Ascending aorta (tissue), 2 donors: ENCODE results near the gene EXOSC2. TPM values are rescaled to one million over a fixed set of nuclear protein-coding genes. Genes with fewer than 3 reads are reported as not detected.

Experiments used
- DNase-seq, 2 donors: peaks; one replicate each; pipeline ENCODE4 v3.0.0-alpha.2; 2019; ENCODE audit warnings: low spot score in 2 of 2
- H3K27ac ChIP-seq, 2 donors: fragments of 200-600 bp; sonication (generic); one replicate each; pipeline ENCODE4 v1.5.1; 2016 to 2017; ENCODE audit warnings: mild to moderate bottlenecking in 1 of 2
- H3K27me3 ChIP-seq: fragments of 200-600 bp; sonication (generic); one replicate; pipeline ENCODE4 v1.5.1; 2017
- H3K36me3 ChIP-seq, 2 donors: fragments of 200-600 bp; sonication (generic); one replicate each; pipeline ENCODE4 v1.5.1; 2016
- H3K4me1 ChIP-seq, 2 donors: fragments of 200-600 bp; sonication (generic); one replicate each; pipeline ENCODE4 v1.5.1; 2016 to 2017; ENCODE audit warnings: mild to moderate bottlenecking in 1 of 2
- H3K4me3 ChIP-seq, 2 donors: fragments of 200-600 bp; sonication (generic); one replicate each; pipeline ENCODE4 v1.5.1; 2016 to 2017; ENCODE audit warnings: mild to moderate bottlenecking in 1 of 2
- H3K9me3 ChIP-seq, 2 donors: fragments of 200-600 bp; sonication (generic); one replicate each; pipeline ENCODE4 v1.5.1; 2016
- intact Hi-C: fragments of 100-400 bp; cut with DNase I; formaldehyde crosslinking; loops from one replicate; pipeline ENCODE4 v1.15.1; 2023
- total RNA-seq: library from RNA; depleted of rRNA; stranded (reverse); fragments of >200 nt; gene quantifications from one replicate; pipeline ENCODE4 v1.1.0, GENCODE V29; 2016
- TF ChIP-seq, protein P1 (sequence below), 3 experiments: fragments of 200-600 bp in 2 of 3; fragments of 450-650 bp in 1 of 3; sonication (generic) in 2 of 3; IDR thresholded peaks; one replicate each; pipeline ENCODE4 v1.5.1; 2016 to 2019; ENCODE audit warnings: antibody characterized with exemption in 3 of 3, mild to moderate bottlenecking in 1 of 3, moderate library complexity in 1 of 3

Gene EXOSC2
- total RNA-seq, 1 donor from 2014 or later, result 20.6 TPM

DNA sequence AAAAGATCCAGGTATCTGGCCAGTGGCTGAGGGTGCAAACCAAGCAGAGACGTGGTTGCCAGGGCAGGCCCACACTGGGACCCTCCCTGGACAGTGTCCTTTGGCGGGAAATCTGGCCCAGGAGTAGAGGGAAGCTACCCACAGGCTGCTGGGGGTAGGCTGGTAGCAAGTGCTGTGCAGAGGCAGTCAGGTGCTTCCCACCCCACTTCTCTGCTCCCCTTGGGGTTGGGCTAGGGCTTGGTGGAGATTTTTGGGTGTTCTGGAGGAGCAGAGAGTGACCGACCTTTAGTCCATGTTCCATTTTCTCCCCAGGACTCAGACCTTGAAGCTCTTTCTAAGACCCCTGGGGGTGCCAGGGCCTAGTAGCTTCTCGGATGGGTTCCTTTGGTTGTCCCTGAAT lies 23.6 kb upstream of the EXOSC2 start:
- Histone ChIP-seq H3K9me3 (no peaks in the 10 kb centered on the region), H3K4me3 (no peak overlapping the region), H3K4me1 (peaks cover 0 to 10% of the 10 kb centered on the region in 2 donors), H3K27ac (no peak overlapping the region), H3K27me3 (peaks cover 13% of the 10 kb centered on the region), H3K36me3 (no peaks in the 10 kb centered on the region)
- TF ChIP-seq, protein P1, sequence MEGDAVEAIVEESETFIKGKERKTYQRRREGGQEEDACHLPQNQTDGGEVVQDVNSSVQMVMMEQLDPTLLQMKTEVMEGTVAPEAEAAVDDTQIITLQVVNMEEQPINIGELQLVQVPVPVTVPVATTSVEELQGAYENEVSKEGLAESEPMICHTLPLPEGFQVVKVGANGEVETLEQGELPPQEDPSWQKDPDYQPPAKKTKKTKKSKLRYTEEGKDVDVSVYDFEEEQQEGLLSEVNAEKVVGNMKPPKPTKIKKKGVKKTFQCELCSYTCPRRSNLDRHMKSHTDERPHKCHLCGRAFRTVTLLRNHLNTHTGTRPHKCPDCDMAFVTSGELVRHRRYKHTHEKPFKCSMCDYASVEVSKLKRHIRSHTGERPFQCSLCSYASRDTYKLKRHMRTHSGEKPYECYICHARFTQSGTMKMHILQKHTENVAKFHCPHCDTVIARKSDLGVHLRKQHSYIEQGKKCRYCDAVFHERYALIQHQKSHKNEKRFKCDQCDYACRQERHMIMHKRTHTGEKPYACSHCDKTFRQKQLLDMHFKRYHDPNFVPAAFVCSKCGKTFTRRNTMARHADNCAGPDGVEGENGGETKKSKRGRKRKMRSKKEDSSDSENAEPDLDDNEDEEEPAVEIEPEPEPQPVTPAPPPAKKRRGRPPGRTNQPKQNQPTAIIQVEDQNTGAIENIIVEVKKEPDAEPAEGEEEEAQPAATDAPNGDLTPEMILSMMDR (IDR thresholded peaks at IDR 0.05), result no peak
- DNase-seq, result no peak
- intact Hi-C loops, result no loop called here

DNA sequence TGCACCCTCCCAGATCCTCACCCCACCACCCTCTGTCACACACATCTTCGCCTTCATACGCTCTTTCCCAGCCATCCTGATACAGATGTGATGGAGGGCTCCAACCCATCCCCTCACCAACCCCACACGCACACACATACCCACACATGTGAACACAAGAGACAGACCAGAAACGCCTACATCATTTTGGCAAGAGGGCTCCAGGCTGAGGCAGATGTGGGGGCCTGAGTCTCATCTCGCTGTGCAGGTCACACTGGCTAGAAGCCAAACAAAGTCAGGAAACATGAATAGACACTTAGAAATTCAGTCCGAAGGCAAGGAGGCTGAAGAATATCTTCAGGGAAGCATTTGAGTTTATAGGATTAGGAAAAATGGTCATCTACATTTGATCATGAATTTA lies 22.9 kb upstream of the EXOSC2 start:
- H3K4me3 ChIP-seq, result no peak overlapping the region
- no peaks in the 10 kb centered on the region for H3K9me3 ChIP-seq
- H3K36me3 ChIP-seq, result no peaks in the 10 kb centered on the region
- H3K27me3 ChIP-seq, result peaks cover 9% of the 10 kb centered on the region
- H3K27ac ChIP-seq, result no peak overlapping the region
- peaks cover 0 to 5% of the 10 kb centered on the region in 2 donors for H3K4me1 ChIP-seq
- intact Hi-C loops, result no loop called here
- no peak for DNase-seq
- TF ChIP-seq, protein P1 (IDR thresholded peaks at IDR 0.05), result no peak

DNA sequence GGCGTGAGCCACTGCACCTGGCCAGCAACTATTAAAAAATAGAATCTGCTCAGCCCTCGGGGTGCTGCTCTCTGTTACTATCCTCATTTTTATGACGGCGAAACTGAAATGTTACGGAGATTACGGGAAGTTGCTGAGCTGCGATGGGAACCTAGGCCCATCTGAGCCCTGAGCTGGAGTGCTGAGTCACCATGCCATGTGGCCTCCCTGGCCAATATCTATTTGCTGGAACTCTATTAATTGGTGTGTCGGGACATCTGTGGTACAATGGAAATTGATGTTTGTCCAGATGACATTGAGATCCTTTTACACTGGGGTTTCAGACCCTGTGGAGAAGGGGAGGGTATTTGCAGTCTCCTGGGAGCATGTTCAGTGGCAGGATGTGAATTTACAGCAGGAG lies 21.1 kb upstream of the EXOSC2 start:
- H3K9me3 ChIP-seq, result no peaks in the 10 kb centered on the region
- no peak overlapping the region for H3K27ac ChIP-seq

DNA sequence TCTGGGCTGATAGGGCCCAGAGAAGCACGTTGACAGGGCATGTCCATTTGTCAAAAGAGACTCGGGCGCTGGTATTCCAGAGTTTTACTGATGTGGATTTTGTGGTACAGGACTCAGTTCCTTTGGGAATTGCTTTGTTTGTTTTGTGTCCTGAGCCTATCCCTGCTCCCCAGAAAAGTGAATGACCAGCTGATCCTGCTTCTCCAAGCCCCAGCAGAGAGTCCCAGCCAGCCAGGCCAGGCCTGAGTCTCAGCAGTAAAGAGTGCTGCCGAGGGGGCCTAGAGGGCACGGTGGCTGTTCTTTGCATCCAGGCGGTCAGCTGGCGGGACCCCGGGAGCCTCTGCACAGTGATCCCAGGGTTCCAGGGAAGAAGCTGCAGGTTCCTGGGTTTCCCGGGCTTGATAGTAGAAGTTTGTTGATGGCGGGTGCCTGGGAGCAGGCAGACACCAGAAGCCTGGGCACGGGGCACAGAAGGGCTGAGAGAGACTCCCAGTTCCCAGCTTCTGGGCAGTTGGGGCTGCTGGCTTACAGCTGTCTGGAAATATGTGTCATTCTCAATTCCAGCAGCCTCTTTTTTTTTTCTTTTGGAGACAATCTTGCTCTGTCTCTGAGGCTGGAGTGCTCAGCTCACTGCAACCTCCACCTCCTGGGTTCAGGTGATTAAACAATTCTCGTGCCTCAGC lies 20.5 kb upstream of the EXOSC2 start:
- intact Hi-C loops, result no loop called here
- Histone ChIP-seq H3K4me3 (no peak overlapping the region), H3K36me3 (no peaks in the 10 kb centered on the region), H3K4me1 (no peaks in the 10 kb centered on the region), H3K27ac (no peak overlapping the region), H3K27me3 (no peaks in the 10 kb centered on the region), H3K9me3 (no peaks in the 10 kb centered on the region)
- DNase-seq, result no peak
- TF ChIP-seq, protein P1 (IDR thresholded peaks at IDR 0.05), result no peak

More for the DNA sequence above, 21.1 kb upstream of the EXOSC2 start:
- TF ChIP-seq, protein P1 (IDR thresholded peaks at IDR 0.05), result no peak
- no peak overlapping the region for H3K4me3 ChIP-seq
- intact Hi-C loops, result no loop called here
- no peak for DNase-seq
- no peaks in the 10 kb centered on the region for H3K4me1 ChIP-seq
- H3K27me3 ChIP-seq, result no peaks in the 10 kb centered on the region
- no peaks in the 10 kb centered on the region for H3K36me3 ChIP-seq

DNA sequence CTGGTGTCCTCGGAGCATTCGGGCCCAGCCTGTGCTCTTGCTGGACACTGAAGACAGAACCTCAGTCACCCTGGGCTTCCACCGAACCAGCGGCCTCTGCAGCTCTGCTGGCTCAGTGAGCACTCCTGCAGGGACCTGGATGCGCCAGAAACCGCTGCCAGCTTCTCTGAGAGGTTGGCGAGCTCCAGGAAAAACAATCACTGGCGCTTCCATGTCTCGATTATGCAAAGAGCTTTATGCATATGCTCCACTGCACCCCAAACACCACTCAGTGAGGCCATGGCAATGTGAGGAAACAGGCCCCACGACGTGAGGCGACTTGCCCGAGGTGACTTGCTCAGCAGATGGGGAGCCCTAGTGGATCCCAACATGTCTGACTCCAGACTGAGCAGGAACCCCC lies 18.2 kb upstream of the EXOSC2 start:
- H3K4me3 ChIP-seq, result no peak overlapping the region
- H3K9me3 ChIP-seq, result no peaks in the 10 kb centered on the region
- no peaks in the 10 kb centered on the region for H3K36me3 ChIP-seq
- TF ChIP-seq, protein P1 (IDR thresholded peaks at IDR 0.05), result no peak
- H3K27me3 ChIP-seq, result no peaks in the 10 kb centered on the region
- intact Hi-C loops, result no loop called here
- no peak overlapping the region for H3K27ac ChIP-seq
- H3K4me1 ChIP-seq, result no peaks in the 10 kb centered on the region
- no peak for DNase-seq

DNA sequence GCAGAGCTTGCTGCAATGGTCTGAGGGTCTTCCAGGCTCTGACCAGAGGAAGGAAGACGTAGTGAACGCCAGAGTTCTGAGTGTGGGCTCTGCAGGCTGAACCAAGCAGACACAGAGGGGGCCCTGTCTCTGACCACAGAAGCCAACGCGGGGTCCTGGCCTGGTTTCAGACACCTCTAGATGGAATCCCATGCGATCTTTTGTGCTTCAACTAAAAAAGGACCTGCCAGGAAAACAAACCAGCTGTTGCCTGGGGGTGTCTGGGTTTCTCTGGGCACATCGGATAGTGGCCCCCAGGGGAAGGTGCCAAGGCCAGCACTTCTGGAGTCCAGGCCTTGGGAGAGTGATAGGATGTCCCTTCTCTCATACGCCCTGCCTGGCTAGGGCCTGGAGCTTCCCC lies 16.3 kb upstream of the EXOSC2 start:
- intact Hi-C loops, result no loop called here
- no peaks in the 10 kb centered on the region for H3K27me3 ChIP-seq
- TF ChIP-seq, protein P1 (IDR thresholded peaks at IDR 0.05), result no peak

More for the DNA sequence above, 16.3 kb upstream of the EXOSC2 start:
- no peaks in the 10 kb centered on the region for H3K36me3 ChIP-seq
- DNase-seq, result no peak
- H3K27ac ChIP-seq, result no peak overlapping the region
- peaks cover 2 to 9% of the 10 kb centered on the region in 2 donors for H3K4me1 ChIP-seq
- no peak overlapping the region for H3K4me3 ChIP-seq
- no peaks in the 10 kb centered on the region for H3K9me3 ChIP-seq
